GM21423 (cell line): Measurements from ENCODE around the gene CPN2.

Source experiments
- ATAC-seq: cut with Tn5 transposase; IDR thresholded peaks from one replicate; pipeline ENCODE4 v1.9.1; 2021; ENCODE audit warnings: mild to moderate bottlenecking, moderate library complexity; ENCODE audit not compliant: unreplicated experiment

CPN2 gene

DNA sequence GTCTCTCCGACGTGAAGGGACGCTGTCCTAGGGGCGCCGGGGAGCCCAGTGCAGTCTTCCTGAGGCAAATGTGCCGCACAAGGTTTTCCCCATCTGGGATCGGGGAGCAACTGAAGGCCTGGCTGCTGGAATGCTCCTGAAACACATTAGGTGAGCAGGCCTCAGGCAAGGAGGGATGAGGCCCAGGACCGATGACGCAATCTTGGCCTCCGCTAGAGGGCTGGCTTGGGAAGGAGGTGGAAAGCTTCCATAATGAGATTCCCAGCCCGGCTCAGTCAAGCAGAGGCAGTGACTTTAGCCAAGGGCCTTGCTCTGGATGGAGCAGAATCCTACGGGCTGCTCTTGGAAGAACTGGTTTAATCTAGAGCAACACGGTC is 50.8 kb downstream of the CPN2 start:
- no peak for ATAC-seq

DNA sequence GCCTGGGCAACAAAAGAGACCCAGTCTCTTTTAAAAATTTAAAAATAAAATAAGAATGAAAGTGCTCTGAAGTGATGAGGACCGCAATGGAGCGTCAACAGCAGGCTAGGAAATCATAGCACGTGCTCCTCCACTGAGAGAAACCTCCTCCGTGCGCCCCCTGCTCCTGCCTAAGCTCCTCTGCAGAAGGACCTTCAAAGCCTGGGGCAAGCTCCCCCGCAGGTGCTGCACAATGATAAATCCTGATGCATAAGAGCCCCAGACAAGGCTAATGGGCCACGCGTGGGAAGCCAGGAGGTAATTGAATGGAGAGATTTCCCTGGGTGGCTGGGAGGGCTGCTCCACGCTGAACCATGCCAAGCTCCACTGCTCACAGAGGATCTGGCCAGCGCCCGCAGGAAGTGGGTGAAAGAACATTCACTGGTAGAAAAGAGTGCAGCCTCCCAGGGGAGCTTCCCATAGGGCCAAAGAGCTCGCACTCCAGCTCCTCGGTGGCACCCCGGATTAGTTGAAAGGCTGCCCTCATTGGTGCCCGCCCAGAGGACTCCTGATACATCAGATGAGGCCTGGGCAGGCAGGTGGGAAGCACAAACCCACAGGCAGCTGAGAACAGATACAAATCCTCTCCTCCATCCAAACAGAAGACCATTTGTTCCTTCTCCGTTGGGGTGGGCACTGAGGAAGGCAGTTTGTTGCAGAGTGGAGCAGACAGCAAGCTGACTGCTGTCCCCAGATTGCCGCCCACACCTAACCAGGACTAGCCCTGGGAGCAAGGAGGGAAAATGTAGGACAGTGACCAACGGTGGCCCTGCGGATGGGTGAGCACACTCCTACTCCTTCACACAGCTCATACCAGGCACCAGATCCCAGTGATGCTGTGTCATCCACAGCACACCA is 52.5 kb downstream of the CPN2 start:
- ATAC-seq, result no peak

DNA sequence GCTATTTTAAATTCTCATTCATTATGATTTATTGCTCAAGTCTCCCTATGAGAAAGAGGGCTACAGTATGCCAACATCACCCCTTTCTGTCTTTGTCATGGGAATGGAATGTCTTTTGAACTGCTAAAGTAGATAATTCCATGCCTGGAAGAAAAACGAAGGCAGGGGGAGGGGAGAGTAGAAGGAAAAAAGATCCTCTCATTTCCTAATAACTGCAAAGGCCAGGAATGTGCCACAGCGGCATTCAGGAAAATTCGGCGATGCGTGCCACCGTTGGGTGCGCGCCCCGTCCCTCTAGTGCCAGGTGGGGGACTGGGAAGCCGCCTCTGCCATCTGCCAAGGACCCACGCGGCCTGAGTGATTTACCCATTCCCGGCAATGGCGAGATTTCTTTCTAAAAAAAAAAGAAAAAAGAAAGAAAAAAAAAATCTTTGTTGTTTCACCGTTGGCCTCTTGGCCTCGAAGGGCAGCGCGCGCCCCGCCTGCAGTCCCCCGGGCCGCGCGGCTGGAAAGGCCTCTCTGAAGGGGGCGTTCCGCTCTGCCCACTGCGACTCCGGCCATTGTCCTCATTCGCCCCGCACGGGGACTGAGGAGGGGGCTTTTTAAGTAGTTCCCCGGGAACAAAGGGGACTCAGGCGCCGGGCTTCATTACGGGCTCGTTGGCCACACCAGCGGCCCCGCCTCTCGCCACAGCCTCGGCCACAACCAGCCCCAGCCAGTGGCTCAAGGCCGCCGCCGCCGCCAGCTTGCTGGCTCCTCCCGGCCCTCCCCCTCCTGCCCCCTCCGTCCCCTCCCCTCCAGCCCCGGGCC is 54.5 kb downstream of the CPN2 start:
- ATAC-seq, result no peak

DNA sequence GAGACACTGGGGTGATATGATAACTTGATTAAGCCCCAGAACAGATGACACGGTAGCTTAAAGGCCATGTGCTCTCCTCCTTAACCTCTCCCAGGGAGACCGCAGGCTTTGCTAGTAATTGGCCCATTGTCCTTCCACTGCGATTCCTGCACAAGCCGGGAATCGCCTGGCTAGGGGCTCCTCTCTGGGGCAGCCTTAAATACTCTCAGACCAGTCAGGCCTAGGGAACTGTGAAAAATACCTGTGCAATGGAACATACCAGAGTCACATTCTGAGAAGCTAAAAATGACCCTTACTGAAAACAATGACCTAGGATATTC is 56.3 kb downstream of the CPN2 start:
- ATAC-seq, result no peak

DNA sequence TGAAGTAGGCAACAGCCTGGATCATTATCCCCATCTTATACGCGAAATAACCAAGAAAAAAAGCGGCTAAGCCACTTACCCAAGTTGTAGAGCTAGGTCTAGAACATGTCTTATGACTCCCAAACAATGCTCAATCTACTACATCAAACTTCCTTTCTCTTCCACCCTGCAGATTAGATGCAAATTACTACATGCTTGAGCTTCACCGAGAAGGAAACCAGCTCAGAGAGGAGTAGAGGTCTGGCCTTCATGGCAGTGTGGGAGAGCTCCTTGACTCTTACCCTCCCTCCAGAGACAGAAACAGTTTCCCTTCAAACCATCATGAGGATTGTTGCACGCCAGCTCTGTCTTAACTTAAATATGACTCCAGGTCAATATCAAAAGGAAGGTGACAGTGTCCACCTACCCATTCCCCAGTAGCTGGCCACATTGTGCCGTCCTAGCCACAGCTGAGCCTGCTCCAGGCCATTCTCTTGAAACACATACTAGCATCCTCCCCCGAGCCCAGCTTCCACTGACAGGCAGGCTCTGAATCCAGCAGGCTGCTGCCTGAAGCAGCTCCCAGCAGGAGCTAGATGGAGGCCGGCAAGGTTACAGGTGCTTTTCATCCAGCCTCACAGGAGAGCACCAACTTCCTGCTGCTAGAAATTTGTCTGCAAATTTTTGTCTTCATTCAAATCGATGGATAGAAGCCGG is 56.8 kb downstream of the CPN2 start:
- no peak for ATAC-seq

DNA sequence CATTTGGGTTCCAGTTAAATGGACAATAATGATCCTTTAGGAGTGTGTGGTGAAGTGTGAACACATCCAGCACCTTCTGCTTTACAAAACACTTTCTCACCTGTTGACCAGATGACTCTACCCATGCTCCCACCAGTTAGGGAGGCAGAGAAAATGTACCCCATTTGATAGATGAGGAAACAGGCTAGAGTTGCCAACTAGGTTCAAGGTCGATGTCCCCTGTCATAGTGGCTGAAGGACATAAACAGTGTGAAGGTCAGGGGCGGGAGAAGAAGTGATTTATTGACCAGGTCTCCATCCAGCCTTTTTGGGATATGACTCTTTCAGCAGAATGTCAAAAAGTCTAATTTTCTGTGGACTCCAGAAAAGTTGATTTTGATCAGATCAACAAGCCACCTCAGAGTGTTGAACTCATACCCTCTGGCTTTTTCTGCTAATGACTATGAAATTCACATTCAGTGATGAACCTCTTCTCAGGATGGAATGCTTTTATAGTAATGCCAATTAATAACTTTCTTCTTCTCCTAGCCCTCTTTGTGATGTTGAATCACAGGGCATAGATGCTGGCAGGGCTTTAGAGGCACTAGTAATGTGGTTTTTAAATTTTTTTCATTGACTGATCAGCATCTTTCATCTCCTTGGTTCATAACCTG is 57.5 kb downstream of the CPN2 start:
- no peak for ATAC-seq

DNA sequence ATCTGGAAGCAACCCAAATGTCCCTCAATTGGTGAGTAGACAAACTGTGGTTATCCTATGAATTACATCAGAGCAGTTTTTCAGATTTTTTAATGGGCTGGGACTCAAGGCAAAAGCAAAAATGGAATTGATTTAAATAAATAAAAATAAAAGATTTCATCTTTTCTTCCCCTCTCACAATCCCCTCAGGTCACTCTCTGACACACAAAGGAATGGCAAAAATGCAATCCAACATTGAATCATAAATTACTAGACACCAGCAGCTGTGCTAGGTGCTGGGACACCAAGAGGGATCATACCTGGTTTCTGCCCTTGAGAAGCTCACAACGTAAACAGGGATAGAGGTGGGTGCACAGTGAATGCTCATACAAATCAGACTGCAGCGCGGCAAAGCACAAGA is 58.8 kb downstream of the CPN2 start:
- no peak for ATAC-seq
